ENCODE results near the gene ZSWIM7.
A peak's percentile ranks its signal among the peaks of the same experiment; 100 is the strongest.
"Not testable (repeated sequence)": the region's sequence is repeated elsewhere in the genome, so short reads cannot be mapped to it uniquely, and the experiment has no call there.

The ZSWIM7 gene

DNA sequence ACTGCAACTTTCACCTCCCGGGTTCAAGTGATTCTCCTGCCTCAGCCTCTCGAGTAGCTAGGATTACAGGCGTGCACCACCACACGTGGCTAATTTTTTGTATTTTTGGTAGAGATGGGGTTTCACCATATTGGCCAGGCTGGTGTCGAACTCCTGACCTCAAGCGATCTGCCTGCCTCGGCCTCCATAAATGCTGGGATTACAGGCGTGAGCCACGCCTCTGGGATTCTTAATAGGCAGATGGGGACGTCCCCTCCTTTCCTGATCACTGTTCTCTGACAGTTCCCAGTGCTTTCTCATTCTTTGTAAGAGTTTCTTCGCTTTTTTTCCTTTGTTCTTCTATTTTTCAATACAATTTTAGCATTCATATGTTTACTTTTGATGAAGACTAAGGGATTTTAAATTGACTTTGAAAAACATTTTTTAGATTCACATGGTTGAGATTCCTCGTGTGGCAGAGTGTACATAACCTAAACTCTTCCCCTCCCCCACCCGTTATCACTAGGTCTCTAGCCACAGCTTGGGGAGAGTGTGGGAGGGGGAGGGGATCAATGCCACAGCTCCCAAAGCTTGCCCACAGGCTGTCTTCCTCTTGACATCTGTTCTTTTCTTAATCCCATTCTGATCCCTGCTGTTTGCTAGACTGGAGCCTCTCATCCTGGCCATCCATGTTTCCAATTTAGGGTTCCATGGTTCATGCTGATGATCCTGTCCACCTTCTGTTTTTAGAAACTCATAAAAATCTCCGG is 43.5 kb downstream of the ZSWIM7 start:
- DNase-seq = peak; percentile 29

GRCh38 chr17:15954222-15954621 is 45.3 kb downstream of the ZSWIM7 start:
- peak; percentile 89 for DNase-seq

DNA sequence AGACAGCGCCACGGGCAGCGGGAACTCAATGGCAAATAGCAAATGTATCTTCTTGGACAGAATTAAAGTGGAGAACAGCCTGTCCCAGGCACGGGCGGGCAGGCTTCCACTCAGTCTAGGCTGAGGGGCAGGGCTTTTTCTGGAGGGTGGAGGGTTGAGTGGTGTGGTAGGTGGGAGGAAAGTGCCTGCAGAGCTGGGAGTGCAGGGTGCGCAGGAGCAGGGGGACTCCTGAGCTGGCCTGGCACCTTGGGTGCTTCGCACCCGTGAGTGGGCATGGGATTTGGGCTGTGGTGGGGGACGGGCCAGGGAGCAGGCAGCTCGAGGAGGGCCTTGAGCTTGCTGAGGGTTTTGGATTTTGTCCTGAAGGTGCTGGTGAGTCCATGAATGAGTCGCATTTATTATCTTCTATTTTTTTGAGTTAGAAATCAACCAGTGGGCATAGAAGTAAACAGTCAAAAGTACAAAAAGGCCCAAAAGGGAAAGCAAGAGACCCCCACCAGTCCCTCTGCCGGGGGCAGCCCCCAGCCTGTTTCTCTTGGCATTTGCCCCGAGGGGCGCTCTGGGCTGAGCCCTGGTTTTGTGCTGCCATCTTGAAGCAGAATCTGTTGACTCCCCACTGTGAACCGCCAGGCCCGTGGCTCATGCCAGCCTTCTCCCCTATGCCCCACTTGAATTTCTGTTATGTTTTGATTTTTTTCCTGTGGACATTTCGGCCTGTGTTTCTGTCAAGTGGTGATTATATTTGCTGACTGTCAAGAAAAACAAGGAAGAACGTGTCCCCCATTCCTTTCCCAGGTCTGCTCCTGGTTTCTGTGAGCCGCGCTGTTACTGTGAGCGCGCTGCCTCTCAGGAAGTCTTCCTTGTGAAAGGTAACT is 46.4 kb downstream of the ZSWIM7 start:
- DNase-seq = no peak

- DNase-seq = no peak
Observed at GRCh38 chr17:15952048-15952532, 47.4 kb downstream of the ZSWIM7 start.

- no peak for DNase-seq
Observed at GRCh38 chr17:15951368-15952047, 48.0 kb downstream of the ZSWIM7 start.

GRCh38 chr17:15947976-15948752 is 51.3 kb downstream of the ZSWIM7 start:
- no peak for DNase-seq

DNA sequence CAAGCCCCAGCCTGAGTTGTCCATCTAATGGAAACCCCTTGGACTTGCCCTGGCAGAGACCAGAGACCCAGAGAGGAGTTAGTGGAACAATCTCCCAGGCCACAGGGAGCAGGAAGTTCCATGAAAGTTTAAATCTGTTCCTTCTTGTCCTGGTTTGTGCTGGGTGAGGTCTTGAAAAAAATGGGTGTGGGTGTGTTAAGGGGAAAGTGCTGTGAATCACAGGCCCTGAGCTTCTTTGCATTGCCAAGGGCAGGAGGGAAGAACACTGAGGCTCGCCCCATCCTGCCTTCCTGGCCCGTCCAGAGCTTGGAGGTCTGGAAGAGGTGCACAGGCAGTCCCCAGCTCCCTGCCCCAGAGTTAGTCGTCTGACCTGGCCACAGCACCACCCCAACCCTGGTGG is 52.2 kb downstream of the ZSWIM7 start:
- no peak for DNase-seq

- DNase-seq = no peak
Observed at GRCh38 chr17:15946611-15947120, 52.8 kb downstream of the ZSWIM7 start.

GRCh38 chr17:15945527-15946191 is 53.8 kb downstream of the ZSWIM7 start:
- no peak for DNase-seq

DNA sequence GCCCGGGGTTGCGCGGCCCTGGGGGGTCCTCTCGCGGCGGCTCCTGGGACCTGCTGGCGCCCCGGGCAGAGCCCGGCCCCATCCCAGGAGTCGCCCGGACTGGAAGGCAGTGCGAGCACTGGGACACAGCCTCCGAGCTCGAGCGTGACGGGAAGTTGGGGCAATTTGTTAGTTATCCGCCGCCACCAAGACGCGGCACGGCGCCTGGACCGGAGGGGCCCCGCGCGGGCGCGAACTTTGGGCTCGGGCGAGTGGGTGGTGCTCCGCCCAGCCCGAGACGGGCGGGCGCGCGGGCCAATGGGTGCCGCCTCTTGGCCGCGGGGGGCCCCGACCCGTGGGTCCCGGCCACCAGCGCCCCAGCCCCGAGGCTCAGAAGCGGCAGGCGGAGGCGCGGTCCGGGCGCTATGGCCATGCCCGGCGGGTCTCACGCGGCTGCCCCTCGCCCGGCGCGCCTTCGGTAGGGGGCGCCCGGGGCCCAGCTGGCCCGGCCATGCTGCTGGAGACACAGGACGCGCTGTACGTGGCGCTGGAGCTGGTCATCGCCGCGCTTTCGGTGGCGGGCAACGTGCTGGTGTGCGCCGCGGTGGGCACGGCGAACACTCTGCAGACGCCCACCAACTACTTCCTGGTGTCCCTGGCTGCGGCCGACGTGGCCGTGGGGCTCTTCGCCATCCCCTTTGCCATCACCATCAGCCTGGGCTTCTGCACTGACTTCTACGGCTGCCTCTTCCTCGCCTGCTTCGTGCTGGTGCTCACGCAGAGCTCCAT is 54.6 kb downstream of the ZSWIM7 start, which contains the start of gene ADORA2B:
ADORA2B (plus strand) TSS at position 372 of the 768 bp plus-strand sequence; CDS start at position 491, 119 bp downstream.
- DNase-seq = peak; percentile 84

GRCh38 chr17:15943971-15944758 is 55.3 kb downstream of the ZSWIM7 start:
- DNase-seq = no peak

DNA sequence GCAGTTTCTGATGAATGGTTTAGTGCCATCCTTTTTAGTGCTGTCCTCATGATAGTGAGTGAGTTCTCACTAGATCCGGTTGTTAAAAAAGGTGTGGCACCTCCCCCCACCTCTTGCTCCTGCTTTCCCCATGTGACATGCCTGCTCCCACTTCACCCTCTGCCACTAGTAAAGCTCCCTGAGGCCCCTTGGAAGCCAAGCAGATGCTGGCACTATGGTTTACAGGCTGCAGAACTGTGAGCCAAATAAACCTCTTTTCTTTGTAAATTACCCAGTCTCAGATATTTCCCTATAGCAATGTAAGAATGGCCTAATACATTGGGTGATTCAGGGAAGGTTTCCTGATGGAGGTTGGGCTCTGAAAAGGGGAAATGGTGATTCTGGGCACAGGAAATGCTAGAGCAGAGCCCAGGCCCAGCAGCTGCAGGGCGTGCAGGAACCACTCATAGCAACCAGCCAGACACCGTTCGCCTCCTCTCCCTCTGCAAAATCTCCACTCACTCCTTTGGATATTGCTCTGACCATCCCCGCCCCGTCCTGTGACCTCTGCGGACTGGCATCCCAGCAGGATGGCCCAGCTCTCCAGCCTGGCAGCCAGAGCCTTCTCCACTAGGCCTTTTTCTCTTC is 57.2 kb downstream of the ZSWIM7 start:
- DNase-seq = no peak

DNA sequence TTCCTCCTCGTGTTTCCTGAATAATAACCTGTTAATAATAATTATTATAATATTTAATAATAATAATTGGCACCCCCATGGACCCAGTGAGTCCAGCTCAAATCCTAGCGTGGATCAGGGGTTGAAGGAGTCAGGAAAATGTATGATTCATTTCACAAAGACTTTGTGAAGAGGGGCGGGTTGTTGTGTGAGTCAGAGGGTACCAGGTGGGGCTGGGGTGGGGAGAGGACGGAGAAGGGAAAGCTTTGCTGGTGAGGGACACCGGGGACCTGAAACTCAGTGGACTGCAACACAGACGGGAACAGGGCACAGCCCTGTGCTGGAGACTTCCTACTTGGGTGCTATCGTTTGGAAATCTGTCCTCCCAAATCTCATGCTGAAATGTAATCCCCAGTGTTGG is 57.7 kb downstream of the ZSWIM7 start:
- DNase-seq = no peak

GRCh38 chr17:15936481-15936880 is 63.0 kb downstream of the ZSWIM7 start:
- DNase-seq = not testable (repeated sequence)

DNA sequence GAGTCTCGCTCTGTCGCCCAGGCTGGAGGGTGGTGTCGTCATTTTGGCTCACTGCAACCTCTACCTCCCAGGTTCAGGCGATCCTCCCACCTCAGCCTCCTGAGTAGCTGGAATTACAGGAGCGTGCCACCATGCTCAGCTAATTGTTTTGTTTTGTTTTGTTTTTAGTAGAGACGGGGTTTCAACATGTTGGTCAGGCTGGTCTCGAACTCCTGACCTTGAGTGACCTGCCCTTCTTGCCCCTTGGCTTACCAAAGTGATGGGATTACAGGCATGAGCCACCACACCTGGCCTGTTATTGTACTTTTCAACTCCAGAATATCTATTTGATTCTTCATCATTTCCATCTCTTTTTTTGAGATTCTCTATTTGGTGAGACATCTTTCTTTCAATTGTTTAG is 63.6 kb downstream of the ZSWIM7 start:
- no peak for DNase-seq

DNA sequence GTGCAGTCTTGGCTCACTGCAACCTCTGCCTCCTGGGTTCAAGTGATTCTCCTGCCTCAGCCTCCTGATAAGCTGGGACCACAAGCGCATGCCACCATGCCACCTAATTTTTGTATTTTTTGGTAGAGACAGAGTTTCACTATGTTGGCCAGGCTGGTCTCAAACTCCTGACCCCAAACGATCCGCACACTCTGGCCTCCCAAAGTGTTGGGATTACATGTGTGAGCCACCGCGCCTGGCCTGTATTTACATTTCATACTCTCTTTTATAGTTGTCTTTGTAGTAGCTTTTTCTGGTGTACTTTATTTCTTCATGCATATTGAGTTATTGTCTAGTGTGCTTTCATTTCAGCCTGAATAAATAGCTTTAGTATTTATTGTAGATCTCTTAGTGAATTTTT is 64.6 kb downstream of the ZSWIM7 start:
- DNase-seq = no peak

DNA sequence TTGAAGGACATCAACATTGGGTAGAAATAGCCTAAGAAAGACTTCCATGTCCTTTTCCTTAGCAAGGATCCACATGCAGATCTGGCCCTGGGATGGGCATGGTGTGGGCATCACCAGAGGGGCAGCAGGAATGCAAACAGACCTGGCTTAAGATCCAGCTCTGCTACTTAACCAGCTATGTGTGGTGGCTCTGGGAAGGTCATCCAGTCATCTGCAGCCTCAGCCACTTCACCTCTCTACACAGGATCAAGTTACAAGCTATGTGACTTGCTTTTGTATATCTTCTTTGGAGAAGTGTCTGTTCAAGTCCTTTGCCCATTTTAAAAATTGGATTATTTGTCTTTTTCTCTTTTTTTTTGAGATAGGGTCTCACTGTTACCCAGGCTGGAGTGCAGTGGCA is 68.1 kb downstream of the ZSWIM7 start:
- no peak for DNase-seq

DNA sequence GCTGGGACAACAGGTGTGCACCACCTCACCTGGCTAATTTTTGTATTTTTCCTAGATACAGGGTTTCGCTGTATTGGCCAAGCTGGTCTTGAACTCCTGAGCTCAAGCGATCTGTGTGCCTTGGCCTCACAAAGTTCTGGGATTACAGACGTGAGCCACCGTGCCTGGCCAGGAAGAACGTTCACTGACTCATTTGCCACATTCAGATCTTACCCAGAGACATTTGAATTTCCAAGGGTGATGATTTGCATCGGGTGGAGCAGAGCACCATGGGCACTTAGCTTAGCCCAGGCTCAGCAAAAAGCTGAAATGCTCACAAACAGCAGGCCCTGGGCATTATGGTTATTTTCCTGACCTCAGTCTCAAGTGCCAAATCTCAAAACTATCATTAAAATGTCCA is 69.1 kb downstream of the ZSWIM7 start:
- no peak for DNase-seq

DNA sequence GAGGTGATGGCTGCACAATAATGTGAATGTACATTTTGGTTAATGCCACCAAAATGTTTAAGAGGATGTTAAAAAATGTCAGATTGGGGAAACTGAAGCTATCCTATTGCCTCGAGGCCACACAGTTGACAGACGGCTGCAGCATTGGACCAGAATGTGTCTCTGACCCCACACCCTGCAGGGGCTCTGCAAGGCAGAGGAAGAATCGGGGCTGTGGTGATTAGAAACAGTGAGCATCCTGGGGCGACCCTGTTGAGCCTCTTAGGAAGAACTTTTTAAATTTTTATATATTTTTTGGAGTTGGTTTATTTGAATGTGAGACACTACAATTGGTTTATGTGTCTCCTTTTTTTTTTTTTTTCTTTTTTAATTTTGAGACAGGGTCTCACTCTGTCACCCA is 69.6 kb downstream of the ZSWIM7 start:
- DNase-seq = no peak
